HG02588 (cell line): ENCODE data around the gene GPRC5A.

Experiments
- ATAC-seq: cut with Tn5 transposase; IDR thresholded peaks from one replicate; pipeline ENCODE4 v1.9.1; 2021; ENCODE audit warnings: mild to moderate bottlenecking, moderate library complexity; ENCODE audit not compliant: unreplicated experiment

Gene GPRC5A

DNA sequence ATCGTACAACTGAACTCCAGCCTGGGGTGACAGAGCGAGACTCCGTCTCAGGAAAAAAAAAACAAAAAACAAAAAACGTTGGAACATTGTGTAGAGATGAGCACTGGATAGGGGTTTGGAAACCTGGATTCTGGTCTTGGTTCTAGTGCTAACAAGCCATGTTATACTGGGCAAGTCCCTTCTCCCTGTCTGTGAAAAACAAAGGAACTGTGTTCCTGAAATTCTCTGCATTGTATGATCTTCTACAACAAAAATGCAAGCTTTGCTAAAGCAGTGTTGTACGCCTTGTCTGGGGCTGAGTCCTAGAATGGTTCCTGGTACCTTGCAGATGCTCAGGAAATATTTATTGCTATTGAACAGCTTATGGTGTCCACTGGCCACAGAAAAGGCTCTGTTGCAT is 47.2 kb downstream of the GPRC5A start:
- ATAC-seq = no peak

DNA sequence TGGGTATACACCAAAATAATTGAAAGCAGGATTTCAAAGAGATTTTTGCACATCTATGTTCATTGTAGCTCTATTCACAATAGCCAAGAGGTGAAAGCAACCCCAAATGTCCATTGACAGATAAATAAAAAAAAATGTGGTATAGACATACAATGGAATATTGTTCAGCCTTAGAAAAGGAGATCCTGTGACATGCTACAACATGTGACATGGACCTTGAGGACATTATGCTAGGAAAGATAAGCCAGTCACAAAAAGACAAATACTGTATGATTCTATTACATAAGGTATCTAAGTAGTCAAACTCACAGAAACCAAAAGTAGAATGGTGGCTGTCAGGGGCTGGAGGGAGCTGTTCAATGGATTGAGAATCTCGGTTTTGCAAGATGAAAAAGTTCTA is 48.5 kb downstream of the GPRC5A start:
- no peak for ATAC-seq

DNA sequence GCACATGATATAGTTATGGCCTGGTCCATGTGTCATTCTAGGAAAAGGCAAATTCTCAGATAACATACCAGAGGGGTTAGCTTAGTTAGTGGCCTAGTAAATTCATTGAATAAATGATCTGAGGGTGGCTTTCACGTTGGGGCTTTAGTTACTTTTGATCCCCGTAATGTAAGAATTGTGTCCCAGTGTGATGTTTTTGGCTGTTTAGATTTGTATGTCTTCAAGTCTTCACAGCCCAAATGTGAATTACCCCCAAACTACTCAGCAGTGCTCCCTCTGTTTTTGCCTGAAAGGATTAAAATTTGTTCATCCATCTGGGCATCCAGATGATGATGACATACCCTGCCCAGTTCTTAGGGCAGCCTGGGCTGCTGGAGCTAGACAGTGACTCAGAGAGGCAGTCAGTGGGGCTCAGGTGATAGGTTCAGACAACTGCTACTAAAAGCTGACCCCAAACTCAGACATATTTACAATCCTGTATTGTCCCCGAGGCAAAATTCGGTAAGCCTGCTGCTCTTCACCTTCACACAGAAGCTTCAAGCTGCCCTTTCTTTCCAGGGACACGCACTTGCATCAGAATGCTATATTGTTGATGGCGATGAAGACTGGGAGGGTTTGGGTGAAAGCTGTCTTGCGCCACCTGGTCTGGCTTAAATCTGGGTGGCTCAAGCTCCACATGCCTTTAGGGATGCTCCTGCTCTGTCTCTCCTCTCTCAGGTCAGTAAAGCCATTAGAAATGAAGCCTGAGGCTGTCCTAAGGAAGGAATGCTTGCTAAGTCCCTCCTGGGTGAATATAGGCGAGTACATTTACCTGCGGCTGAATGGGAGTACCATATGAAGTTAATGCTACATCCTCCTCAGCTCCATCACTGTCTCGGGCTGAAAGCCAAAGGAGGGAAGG is 50.3 kb downstream of the GPRC5A start:
- no peak for ATAC-seq

DNA sequence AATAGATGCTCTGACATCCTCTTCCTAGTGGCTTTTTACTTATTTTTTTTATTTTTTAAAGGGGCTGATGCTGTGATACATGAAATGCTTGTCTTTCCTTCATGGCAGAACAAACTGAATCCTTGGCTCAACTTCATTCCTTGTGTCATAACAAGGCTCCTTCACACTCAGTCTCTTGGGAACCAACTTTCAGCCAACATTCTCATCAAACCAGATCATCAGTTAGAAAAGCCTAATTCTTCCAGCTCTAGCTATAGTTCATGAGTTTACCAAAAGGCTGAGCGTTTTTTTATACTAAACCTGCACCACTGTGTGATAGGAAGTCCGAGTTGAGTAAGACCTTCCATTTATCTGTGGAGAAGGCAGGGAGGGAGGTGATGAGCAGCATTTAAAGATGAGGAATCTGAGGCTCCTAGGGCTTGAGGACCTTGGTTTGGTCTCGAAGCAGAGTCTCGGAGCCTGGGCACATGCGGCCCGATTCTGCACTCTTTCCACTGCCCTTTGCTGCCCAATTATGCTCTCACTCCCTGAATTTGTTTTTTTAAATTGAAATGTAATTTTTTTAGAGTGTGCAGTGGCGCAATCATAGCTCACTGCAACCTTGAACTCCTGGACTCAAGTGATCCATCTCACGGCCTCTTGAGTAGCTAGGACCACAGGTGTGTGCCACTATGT is 52.4 kb downstream of the GPRC5A start:
- no peak for ATAC-seq

DNA sequence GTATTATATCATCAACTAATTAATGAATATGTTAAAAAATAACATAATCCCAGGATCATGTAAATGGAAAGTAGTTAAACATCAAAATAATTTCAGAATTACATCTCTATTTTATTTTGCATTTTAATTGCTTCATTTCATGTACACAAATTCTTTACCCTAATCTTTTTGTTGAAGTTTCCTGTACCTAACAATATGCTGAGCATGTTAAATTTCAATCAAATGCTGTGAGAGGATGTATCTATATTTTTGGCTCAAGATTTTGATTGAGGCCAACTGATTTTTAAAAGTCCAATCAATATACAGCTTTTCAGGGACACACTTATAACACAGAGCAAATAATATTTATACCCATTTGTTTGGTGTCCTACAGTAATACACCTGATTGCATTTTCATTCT is 54.2 kb downstream of the GPRC5A start:
- ATAC-seq = no peak

DNA sequence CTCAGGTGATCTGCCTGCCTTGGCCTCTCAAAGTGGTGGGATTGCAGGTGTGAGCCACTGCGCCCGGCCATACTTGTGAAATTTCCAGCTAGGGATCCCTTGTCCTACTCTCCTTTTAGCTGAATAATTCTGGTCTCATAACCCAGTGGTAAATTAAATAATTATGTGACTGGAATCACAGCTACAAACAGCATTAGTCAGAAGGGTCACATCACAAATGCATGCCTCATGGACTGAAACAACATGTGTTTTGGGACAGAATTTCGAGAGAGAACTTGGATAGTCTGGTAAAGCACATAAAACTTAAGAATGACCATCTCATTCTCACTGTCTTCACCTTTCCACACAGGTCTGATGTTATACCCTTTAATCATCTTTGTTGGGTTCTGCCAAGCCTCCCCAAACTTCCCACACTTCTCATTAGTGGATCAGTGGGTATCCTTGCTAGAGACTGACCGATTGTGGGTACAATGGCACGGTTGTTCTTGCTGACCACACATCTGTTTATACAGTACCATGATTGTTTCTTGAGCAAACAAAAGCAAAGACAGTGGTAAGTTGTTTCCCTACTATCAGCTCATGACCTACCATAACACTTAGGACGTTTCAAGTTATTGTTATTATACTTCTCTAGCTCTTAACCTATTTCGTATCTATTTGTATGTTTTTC is 55.5 kb downstream of the GPRC5A start:
- ATAC-seq = no peak

DNA sequence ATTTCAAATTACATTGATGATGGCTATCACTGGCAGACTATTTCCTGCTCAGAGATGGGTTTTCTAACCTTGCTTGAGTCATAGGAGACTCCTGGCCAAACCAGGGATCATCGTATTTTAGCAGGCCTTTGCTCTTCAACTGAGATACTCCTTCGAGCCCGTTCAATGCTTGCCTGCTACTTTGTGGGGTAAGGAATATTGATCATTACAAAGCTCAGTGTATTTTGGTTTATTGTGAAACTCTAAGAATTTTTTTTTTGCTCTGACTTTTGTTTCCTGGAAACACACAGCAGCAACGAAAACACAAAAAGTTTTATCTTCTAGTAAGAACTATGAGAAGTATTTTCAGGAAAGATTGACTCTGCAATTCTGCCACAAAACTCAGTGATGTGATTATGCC is 56.5 kb downstream of the GPRC5A start:
- no peak for ATAC-seq

DNA sequence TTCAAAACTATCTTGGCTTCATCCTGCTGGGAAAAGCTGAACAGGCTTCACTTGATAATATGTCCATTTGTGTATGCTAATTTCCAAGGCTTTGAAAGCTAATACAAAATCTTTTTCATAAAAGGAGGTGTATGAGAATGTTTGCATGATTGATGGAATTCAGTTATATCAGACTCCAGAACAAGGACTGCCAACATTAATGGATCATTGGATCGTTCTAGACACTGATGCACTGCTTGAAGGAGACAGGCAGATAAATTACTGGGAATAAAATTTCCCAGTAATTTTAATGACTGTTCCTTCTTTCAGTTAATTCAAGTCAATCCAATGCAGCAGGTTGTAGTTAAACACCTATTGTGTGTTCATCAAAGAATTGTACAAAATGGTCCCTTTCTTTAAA is 60.1 kb downstream of the GPRC5A start:
- no peak for ATAC-seq

DNA sequence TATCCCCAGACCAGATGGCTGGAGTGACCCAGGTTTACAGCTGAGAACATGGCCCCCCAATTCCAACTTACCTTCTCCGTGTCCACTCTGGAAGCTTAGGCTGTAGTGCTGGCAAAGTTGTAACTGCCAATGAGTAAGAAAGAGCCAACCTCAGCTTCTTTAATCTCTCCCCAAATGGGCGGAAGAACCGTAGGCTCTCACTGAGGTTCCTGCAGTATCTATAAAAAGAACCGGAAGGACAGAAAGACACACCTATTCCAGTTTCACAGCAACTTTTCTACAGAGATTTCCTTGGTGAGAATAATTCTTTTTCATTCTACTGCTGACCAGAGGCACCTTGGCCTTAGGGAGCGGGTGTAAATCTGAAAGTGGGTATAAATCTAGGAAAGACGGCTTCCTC is 60.7 kb downstream of the GPRC5A start, which contains the start of gene GPRC5D:
GPRC5D (minus strand) TSS at position 135 of the 400 bp plus-strand sequence. CDS start 1,786 bp downstream, outside the sequence.
- no peak for ATAC-seq

DNA sequence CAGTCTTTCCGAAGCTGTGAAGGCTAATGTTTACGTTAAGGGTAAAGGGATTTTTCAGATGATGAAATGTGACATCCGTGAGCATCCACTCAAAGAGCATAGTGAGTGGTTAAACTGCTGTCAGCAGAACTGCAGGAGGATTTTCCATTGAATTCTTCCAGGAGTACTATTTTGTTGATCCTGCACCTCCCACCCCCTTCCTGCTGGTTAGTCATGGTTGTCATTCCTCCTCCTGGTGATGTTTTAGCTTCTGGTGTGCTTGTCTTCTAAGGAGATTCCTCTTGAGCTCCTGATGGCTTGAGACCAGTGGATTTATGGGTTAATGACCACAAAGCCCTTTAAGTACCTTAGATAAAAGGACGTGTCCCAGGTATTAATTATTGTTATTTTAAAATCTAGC is 63.0 kb downstream of the GPRC5A start:
- no peak for ATAC-seq

DNA sequence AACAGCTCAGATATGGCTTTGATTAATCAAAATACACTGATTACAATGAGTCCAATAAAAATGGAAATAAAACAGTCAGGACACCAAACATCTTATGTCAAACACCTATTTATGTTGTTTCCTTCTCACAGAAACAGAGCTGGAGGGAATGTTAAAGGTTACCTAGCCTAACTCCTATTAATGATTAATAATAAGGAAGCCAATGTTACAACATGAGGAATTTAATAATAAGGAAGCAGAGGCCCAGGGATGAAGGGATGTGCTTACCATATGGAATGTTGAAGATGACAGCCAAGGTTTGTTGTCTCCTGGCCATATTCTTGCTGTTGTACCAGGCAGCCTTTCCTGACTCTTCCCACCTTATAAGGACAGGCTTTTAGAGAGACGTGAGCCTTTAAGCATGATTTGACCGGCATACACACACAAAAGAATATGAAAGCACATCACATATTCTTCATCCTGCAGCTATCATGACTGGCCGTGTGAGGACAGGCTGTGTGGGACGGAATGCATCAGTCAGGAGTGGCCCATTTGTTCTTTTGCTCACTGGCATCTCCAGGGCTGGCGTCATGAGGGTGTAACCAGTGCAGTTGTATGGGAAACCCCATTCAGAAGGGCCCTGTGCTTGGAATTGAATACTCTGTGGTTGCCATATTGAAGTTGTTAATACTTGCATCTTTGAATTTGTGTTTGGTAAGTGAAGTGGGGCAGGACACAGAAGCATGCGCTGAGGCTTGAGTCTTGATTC is 63.7 kb downstream of the GPRC5A start:
- no peak for ATAC-seq

DNA sequence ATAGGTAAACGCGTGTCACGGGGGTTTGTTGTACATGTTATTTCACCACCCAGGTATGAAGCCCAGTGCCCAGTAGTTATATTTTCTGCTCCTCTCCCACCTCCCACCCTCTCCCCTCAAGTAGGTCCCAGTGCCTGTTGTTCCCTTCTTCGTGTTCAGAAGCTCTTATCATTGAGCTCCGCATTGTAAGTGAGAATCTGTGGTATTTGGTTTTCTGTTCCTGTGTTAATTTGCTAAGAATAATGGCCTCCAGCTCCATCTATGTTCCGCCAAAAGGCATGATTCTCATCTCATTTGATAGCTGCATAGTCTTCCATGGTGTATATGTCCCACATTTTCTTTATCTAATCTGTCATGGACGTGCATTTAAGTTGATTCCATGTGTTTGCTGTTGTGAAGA is 67.5 kb downstream of the GPRC5A start:
- no peak for ATAC-seq

DNA sequence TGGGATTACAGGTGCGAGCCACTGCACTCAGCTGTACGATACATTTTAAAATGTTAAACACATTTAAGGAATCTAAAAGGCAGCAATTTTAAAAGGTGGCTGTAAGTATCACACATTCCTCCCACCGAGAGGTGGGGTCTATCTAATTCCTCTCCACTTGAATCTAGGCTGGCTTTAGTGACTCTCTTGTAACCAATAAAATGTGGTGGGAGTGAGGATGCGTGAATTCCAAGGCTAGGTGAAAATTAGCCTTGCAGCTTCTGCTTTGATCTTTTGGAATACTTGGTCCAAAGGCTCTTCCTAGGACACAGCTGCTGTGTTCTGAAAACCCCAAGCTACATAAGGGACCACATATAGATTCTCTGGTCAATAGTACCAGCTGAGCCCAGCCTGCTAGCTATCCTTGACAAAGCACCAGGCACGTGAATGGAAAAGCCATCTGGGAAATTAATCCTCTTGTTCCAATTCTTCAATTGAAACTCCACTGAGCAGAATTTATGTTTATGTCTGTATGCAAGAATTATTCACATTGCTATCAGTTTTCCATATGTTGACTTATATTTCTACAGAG is 69.4 kb downstream of the GPRC5A start:
- ATAC-seq = no peak

DNA sequence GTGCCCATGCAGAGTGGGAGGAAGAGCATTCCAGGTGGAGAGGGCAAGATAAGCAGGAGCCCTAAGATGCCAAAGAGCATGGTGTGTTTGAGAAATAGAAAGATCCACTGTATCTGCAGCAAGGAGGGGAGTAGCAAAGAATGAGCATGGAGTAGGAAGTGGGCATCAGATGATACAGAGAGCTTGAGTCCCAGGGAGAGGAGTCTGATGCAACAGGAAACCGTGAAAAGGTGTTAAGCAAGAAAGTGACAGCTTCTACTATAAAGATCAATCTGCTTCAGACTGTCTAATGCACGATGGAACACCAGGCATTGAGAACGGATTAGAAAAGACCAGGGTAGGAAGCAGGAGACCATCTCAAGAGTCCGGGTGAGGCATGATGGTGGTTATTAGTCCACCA is 72.9 kb downstream of the GPRC5A start:
- ATAC-seq = no peak

DNA sequence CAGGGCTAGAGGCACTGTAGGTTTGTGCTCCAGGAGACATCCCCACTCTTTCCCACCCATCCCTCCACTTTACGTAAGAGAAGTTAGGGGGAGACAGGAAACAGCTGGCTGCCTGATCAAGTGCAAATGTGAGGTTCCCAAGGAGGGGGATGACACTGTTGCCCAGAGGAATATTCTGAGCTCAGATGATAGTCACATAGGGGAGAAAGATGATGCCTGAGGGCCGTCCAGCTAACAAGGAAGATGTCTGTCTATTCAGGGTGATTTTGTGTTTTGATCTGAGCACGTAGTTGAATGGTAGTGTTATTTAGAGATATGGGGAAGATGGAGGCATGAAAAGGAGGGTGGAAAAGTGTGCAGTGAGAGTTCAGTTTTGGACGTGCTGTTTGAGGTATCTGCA is 74.5 kb downstream of the GPRC5A start:
- ATAC-seq = no peak
